ENCODE measurements around the gene RNF144B.

The RNF144B gene

DNA sequence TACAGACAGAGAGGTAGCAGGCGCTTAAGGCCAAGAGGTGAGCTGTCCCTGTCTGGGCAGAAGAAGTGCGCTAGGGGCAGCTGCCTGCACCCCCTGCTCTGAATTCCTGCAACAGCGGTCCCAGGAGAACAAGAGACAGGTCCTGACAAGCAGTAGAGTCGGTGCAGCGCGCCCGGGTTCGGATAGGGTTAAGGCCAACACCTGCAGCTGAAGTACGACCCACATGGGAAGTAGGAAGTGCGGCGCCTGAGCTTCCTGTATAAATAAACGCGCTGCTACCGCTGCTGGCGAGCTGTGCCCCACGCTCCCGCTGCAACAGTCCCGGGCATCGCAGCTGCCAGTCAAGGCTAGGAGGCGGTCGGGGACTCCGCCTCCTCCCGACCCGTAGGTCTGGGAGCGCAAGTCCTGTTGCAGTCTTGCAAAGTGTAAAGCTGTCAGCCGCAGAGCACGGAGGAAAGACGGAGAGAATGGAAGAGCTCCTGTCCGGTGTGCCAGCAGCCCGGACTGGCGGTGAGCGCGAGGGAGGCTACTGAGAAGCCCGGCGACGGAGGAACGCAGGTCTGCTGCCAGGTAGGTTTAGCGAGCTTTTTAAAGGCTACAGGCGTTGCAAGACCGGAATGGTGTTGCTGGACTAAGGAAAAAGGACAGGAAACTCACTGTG, at the start of gene RNF144B:
TSS of gene RNF144B (plus strand) at position 290 of the 661 bp plus-strand sequence. CDS start 12,185 bp downstream, outside the sequence.
- H3K4me3 ChIP-seq (ENCODE audit: low read depth, low read length): peak within 1 kb of the TSS; percentile 77
- CTCF ChIA-PET: interaction anchor here (1.2 to 2.6 kb wide), 4 partner anchors 18 to 117 kb away, joined by 3 to 11 read pairs (median 5); no protein-coding TSS in a partner anchor
- TF ChIP-seq, protein P1, sequence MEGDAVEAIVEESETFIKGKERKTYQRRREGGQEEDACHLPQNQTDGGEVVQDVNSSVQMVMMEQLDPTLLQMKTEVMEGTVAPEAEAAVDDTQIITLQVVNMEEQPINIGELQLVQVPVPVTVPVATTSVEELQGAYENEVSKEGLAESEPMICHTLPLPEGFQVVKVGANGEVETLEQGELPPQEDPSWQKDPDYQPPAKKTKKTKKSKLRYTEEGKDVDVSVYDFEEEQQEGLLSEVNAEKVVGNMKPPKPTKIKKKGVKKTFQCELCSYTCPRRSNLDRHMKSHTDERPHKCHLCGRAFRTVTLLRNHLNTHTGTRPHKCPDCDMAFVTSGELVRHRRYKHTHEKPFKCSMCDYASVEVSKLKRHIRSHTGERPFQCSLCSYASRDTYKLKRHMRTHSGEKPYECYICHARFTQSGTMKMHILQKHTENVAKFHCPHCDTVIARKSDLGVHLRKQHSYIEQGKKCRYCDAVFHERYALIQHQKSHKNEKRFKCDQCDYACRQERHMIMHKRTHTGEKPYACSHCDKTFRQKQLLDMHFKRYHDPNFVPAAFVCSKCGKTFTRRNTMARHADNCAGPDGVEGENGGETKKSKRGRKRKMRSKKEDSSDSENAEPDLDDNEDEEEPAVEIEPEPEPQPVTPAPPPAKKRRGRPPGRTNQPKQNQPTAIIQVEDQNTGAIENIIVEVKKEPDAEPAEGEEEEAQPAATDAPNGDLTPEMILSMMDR (IDR thresholded peaks at IDR 0.05; ENCODE audit: insufficient read depth, low read length, missing control alignments): no peak
- no peak for DNase-seq (ENCODE audit: low read depth, low spot score)
- POLR2A ChIA-PET: interaction anchor here (0.6 kb wide), 1 partner anchor 43 kb away, joined by 3 read pairs; no protein-coding TSS in a partner anchor

DNA sequence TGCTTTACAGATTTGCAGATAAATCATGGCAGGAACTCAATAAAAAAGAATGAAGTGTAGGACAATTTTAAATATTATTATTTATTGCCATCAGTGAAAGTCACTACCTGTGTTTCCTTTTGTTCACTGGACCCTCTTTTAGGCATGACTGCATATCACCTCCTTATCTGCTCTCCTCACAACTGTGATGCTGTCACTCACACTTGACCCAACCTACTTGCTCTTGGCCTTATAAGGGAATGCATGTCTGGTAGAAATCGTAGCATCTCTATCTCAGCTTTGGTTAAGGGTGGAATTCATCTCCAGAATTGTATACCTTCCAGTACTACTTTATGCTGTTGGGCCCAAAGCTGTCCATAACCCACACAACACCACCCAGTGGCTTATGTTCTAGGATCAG, 47.6 kb upstream of the RNF144B start:
- ChIA-PET POLR2A (no interaction called here), CTCF (interaction anchor here (1.6 kb wide), 1 partner anchor 10 kb away, joined by 3 read pairs; no protein-coding TSS in a partner anchor)
- TF ChIP-seq, protein P1 (IDR thresholded peaks at IDR 0.05; ENCODE audit: insufficient read depth, low read length, missing control alignments): no peak
- H3K4me3 ChIP-seq (ENCODE audit: low read depth, low read length): no peak overlapping the region
- DNase-seq (ENCODE audit: low read depth, low spot score): no peak

DNA sequence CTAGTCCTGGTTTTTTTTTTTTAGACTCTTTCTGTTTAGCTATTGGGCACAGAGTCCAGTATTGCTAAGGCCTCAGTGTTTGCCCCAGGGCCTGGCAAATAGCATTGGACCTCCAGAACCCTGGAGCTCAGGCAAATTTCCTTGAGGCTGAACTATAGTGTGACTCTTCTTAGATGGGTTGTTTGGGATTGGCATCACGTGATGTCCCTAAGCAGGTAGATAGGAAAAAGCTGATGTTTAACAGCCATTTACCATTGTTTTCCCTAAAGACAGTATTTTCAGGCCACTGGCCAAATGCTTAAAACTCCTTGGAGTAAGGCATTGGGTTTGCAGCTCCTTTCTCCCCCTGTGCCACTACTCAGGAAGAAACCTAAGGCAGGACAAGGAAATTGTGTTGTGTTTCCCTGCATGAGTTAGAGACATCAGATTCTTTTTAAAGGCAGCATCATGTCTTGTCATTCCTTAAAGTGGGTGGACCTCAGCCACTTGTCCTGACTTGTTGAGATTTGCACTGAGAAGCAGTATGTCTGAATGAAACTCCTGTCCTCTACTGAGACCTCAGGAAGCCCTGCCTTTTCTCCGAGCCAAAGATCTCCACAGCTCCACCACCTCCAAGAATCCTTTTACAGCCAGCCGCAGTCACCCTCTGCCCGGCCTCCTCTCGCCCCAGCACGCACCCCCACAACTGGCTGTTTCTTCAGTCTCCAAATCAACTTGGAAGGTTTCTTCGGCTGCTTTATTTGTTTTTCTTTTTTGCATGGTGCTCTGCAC, 46.2 kb upstream of the RNF144B start:
- CTCF ChIA-PET: interaction anchor here (1.2 to 1.6 kb wide), 2 partner anchors 9 to 161 kb away, joined by 3 to 6 read pairs; no protein-coding TSS in a partner anchor

DNA sequence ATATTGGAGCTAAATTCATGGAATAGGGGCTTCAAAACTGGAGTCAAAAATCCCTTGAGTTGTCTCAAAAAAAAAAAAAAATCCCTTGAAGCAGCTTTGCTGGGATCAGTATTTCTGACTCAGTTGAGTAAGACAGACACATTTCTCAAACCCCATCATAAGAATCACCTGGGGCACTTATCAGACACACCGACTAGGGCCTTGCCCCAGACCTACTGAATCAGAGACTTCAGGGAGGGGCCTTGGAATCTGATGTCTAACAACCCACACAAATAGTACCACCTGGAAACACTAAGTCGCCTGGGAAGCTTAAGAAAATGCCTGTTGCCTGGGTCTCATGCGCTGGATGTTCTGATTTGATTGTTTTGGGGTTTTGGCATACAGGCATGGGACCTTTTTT, 44.9 kb upstream of the RNF144B start:
- ChIA-PET CTCF (interaction anchor here (0.9 to 2.9 kb wide), 3 partner anchors 9 to 161 kb away, joined by 3 to 16 read pairs (median 11); no protein-coding TSS in a partner anchor), POLR2A (no interaction called here)
- TF ChIP-seq, protein P1 (IDR thresholded peaks at IDR 0.05; ENCODE audit: insufficient read depth, low read length, missing control alignments): no peak
- H3K4me3 ChIP-seq (ENCODE audit: low read depth, low read length): no peak overlapping the region
- DNase-seq (ENCODE audit: low read depth, low spot score): no peak

More for the DNA sequence above, 46.2 kb upstream of the RNF144B start:
- DNase-seq (ENCODE audit: low read depth, low spot score): no peak
- H3K4me3 ChIP-seq (ENCODE audit: low read depth, low read length): no peak overlapping the region
- TF ChIP-seq, protein P1 (IDR thresholded peaks at IDR 0.05; ENCODE audit: insufficient read depth, low read length, missing control alignments): no peak
- POLR2A ChIA-PET: no interaction called here

DNA sequence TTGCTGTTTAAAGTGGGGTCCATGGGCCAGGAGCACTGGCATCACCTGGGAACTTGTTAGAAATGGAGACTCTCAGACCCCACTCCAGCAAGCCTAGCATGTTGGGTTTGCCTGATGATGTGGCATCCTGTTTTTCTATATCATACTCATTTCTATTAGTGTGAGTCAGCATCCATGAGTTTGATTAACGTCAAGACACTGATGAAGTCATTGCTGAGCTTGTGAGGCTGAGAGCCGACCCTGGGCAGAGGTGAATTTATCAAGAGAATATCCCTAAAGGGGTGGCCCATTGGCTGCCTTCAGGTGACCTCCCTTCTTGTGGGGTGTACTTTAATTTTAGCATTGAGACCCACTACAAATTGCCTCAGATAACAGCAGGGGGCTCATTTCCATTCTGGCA, 43.4 kb upstream of the RNF144B start:
- peak; percentile 44 for DNase-seq (ENCODE audit: low read depth, low spot score)
- ChIA-PET POLR2A (no interaction called here), CTCF (interaction anchor here (1.0 to 2.9 kb wide), 4 partner anchors 10 to 162 kb away, joined by 3 to 16 read pairs (median 9); no protein-coding TSS in a partner anchor)
- TF ChIP-seq, protein P1 (IDR thresholded peaks at IDR 0.05; ENCODE audit: insufficient read depth, low read length, missing control alignments): no peak
- H3K4me3 ChIP-seq (ENCODE audit: low read depth, low read length): no peak overlapping the region

Measured in AG04449 (cell line).